Measurements from ENCODE around the gene UBE3B. TPM values are rescaled to one million over a fixed set of nuclear protein-coding genes. Genes with fewer than 3 reads are reported as not detected.

UBE3B gene
- polyA plus RNA-seq, 3 donors = 14.4 to 25.9 (median 18.2) TPM

GRCh38 chr12:109476807-109477184 is 638 bp upstream of the UBE3B start:
- H3K27me3 ChIP-seq (ENCODE audit: control insufficient read depth in 2 of 2, insufficient read depth in 2 of 2, low read length in 2 of 2) = no peaks in the 10 kb centered on the region
- H3K27ac Mint-ChIP-seq = peak overlapping the region; percentile 92 to 100 (median 100)
- DNase-seq = no peak
- peak overlapping the region; percentile 87 for H3K4me2 ChIP-seq (replicated peaks; ENCODE audit: extremely low read depth, low read length, poor library complexity, severe bottlenecking)
- H3K4me1 Mint-ChIP-seq = peaks cover 24% of the 10 kb centered on the region
- no peaks in the 10 kb centered on the region for H3K9me3 Mint-ChIP-seq
- no peak for TF ChIP-seq CTCF (IDR thresholded peaks at IDR 0.05)
- peaks cover 21% of the 10 kb centered on the region for H4K20me1 ChIP-seq (ENCODE audit: insufficient read depth, low read length)
- peaks cover 0 to 5% of the 10 kb centered on the region in 2 donors for H3K36me3 Mint-ChIP-seq
- H3K4me1 ChIP-seq (ENCODE audit: control insufficient read depth in 1 of 2, insufficient read depth in 2 of 2, low read length in 2 of 2) = peaks cover 20 to 28% of the 10 kb centered on the region in 2 donors
- peak overlapping the region; percentile 74 to 95 (median 81) for H3K4me3 ChIP-seq (replicated peaks in 1 of 3; ENCODE audit: low read depth in 2 of 3, low read length in 3 of 3)
- peaks cover 4 to 9% of the 10 kb centered on the region in 2 donors for H3K36me3 ChIP-seq (replicated peaks in 1 of 2; ENCODE audit: control insufficient read depth in 1 of 2, insufficient read depth in 2 of 2, low read length in 2 of 2)
- WGBS (ENCODE audit: insufficient coverage) = 1% methylated on average over 10 of the region's 11 CpGs
- H3K27ac ChIP-seq (ENCODE audit: low read depth in 1 of 2, low read length in 2 of 2) = peak overlapping the region; percentile 85 to 93
- no peaks in the 10 kb centered on the region for H3K9me3 ChIP-seq (replicated peaks in 1 of 2; ENCODE audit: control insufficient read depth in 1 of 2, insufficient read depth in 1 of 2, low read length in 2 of 2)
- H2AFZ ChIP-seq (ENCODE audit: insufficient read depth, low read depth, low read length, poor library complexity, severe bottlenecking) = peak overlapping the region; percentile 89
- H3K79me2 ChIP-seq (ENCODE audit: insufficient read depth, low read length) = peaks cover 74% of the 10 kb centered on the region
- intact Hi-C loops (cut with micrococcal nuclease) = loop anchor here (5.0 kb wide), 4 partner anchors 236 to 651 kb away; partner anchors contain the start of genes FAM222A (in 2 of the 2) and UNG (in 1 of the 2)
- peak overlapping the region; percentile 92 for H3K9ac ChIP-seq (ENCODE audit: insufficient read depth, low read length, poor library complexity, severe bottlenecking)
- H3K4me3 Mint-ChIP-seq = peak overlapping the region; percentile 93 to 96
- H3K27me3 Mint-ChIP-seq (ENCODE audit: low read depth in 3 of 3) = no peaks in the 10 kb centered on the region

- Histone ChIP-seq H3K9ac (ENCODE audit: insufficient read depth, low read length, poor library complexity, severe bottlenecking) (peak overlapping the region; percentile 92), H3K4me2 (replicated peaks; ENCODE audit: extremely low read depth, low read length, poor library complexity, severe bottlenecking) (peak overlapping the region; percentile 87), H3K27me3 (ENCODE audit: control insufficient read depth in 2 of 2, insufficient read depth in 2 of 2, low read length in 2 of 2) (no peaks in the 10 kb centered on the region), H3K79me2 (ENCODE audit: insufficient read depth, low read length) (peaks cover 64% of the 10 kb centered on the region), H3K4me1 (ENCODE audit: control insufficient read depth in 1 of 2, insufficient read depth in 2 of 2, low read length in 2 of 2) (peaks cover 20 to 28% of the 10 kb centered on the region in 2 donors), H4K20me1 (ENCODE audit: insufficient read depth, low read length) (peaks cover 11% of the 10 kb centered on the region), H3K9me3 (replicated peaks in 1 of 2; ENCODE audit: control insufficient read depth in 1 of 2, insufficient read depth in 1 of 2, low read length in 2 of 2) (no peaks in the 10 kb centered on the region), H3K4me3 (replicated peaks in 1 of 3; ENCODE audit: low read depth in 2 of 3, low read length in 3 of 3) (peak overlapping the region; percentile 74 to 95 (median 81)), H3K27ac (ENCODE audit: low read depth in 1 of 2, low read length in 2 of 2) (peak overlapping the region; percentile 85 to 93), H2AFZ (ENCODE audit: insufficient read depth, low read depth, low read length, poor library complexity, severe bottlenecking) (peak overlapping the region; percentile 89), H3K36me3 (replicated peaks in 1 of 2; ENCODE audit: control insufficient read depth in 1 of 2, insufficient read depth in 2 of 2, low read length in 2 of 2) (peaks cover 4 to 10% of the 10 kb centered on the region in 2 donors)
- Mint-ChIP-seq H3K4me1 (peaks cover 24% of the 10 kb centered on the region), H3K27ac (peak overlapping the region; percentile 92 to 100 (median 100)), H3K9me3 (no peaks in the 10 kb centered on the region), H3K4me3 (peak overlapping the region; percentile 93 to 96), H3K36me3 (peaks cover 3% of the 10 kb centered on the region in 2 donors), H3K27me3 (ENCODE audit: low read depth in 3 of 3) (no peaks in the 10 kb centered on the region)
- intact Hi-C loops (cut with micrococcal nuclease) = loop anchor here (5.0 kb wide), 4 partner anchors 234 to 649 kb away; partner anchors contain the start of genes FAM222A (in 2 of the 2) and UNG (in 1 of the 2)
- WGBS (ENCODE audit: insufficient coverage) = 0% methylated on average over 4 of the region's 9 CpGs
- DNase-seq = no peak
- no peak for TF ChIP-seq CTCF (IDR thresholded peaks at IDR 0.05)
These were observed 505 bp downstream of the UBE3B start for GRCh38 chr12:109477963-109478315.

Measured in CD14-positive monocyte (primary cell).